Measurements from ENCODE around the gene CANT1. TPM values are rescaled to one million over a fixed set of nuclear protein-coding genes. Genes with fewer than 3 reads are reported as not detected.

The CANT1 gene
- 53.5 TPM for polyA plus RNA-seq (2013, experiment 1 of 2)
- polyA plus RNA-seq (2013, experiment 2 of 2) = 41.4 TPM

GRCh38 chr17:79009397-79010303 lies at the start of gene CANT1:
CANT1 (minus strand) TSS chr17:79009764; CDS start chr17:78997622, 12,142 bp downstream.
- peak within 1 kb of the TSS; percentile 76 for H3K4me3 ChIP-seq (ENCODE audit: extremely low read depth, insufficient read depth, low read length, poor library complexity, severe bottlenecking)
- no peak within 1 kb of the TSS for H3K27ac ChIP-seq (ENCODE audit: low read depth, low read length, severe bottlenecking)
- H3K9me3 ChIP-seq (ENCODE audit: control insufficient read depth, low read length) = peaks cover 23% of the 10 kb centered on the region
- peaks cover 16% of the 10 kb centered on the region for H3K36me3 ChIP-seq (ENCODE audit: control insufficient read depth, insufficient read depth, low read length)
- WGBS, 2 experiments (ENCODE audit: insufficient coverage in 2 of 2) = 3 to 6% methylated on average over 44 to 57 of the region's 73 CpGs
- no peaks in the 10 kb centered on the region for H3K4me1 ChIP-seq (ENCODE audit: control insufficient read depth, insufficient read depth, low read length, poor library complexity, severe bottlenecking)

GRCh38 chr17:79057737-79058385 lies 48.3 kb upstream of the CANT1 start:
- no peak overlapping the region for H3K4me3 ChIP-seq (ENCODE audit: extremely low read depth, insufficient read depth, low read length, poor library complexity, severe bottlenecking)
- H3K9me3 ChIP-seq (ENCODE audit: control insufficient read depth, low read length) = no peaks in the 10 kb centered on the region
- no peaks in the 10 kb centered on the region for H3K4me1 ChIP-seq (ENCODE audit: control insufficient read depth, insufficient read depth, low read length, poor library complexity, severe bottlenecking)
- 85 to 86% methylated on average over 10 of the region's 10 CpGs for WGBS, 2 experiments (ENCODE audit: insufficient coverage in 2 of 2)
- no peak overlapping the region for H3K27ac ChIP-seq (ENCODE audit: low read depth, low read length, severe bottlenecking)
- no peaks in the 10 kb centered on the region for H3K36me3 ChIP-seq (ENCODE audit: control insufficient read depth, insufficient read depth, low read length)

GRCh38 chr17:79055197-79055596 lies 45.6 kb upstream of the CANT1 start:
- 89 to 97% methylated on average over 3 to 4 of the region's 5 CpGs for WGBS, 2 experiments (ENCODE audit: insufficient coverage in 2 of 2)
- Histone ChIP-seq H3K4me3 (ENCODE audit: extremely low read depth, insufficient read depth, low read length, poor library complexity, severe bottlenecking) (no peak overlapping the region), H3K27ac (ENCODE audit: low read depth, low read length, severe bottlenecking) (no peak overlapping the region), H3K9me3 (ENCODE audit: control insufficient read depth, low read length) (no peaks in the 10 kb centered on the region), H3K36me3 (ENCODE audit: control insufficient read depth, insufficient read depth, low read length) (no peaks in the 10 kb centered on the region), H3K4me1 (ENCODE audit: control insufficient read depth, insufficient read depth, low read length, poor library complexity, severe bottlenecking) (no peaks in the 10 kb centered on the region)

- no peaks in the 10 kb centered on the region for H3K36me3 ChIP-seq (ENCODE audit: control insufficient read depth, insufficient read depth, low read length)
- H3K27ac ChIP-seq (ENCODE audit: low read depth, low read length, severe bottlenecking) = no peak overlapping the region
- WGBS, 2 experiments (ENCODE audit: insufficient coverage in 2 of 2) = 86% methylated on average over 1 of the region's 2 CpGs; no CpG with 5 or more reads in 1 of the 2 experiments
- no peak overlapping the region for H3K4me3 ChIP-seq (ENCODE audit: extremely low read depth, insufficient read depth, low read length, poor library complexity, severe bottlenecking)
- no peaks in the 10 kb centered on the region for H3K9me3 ChIP-seq (ENCODE audit: control insufficient read depth, low read length)
- H3K4me1 ChIP-seq (ENCODE audit: control insufficient read depth, insufficient read depth, low read length, poor library complexity, severe bottlenecking) = no peaks in the 10 kb centered on the region
Observed at GRCh38 chr17:79054200-79054960, 44.8 kb upstream of the CANT1 start.

- Histone ChIP-seq H3K36me3 (ENCODE audit: control insufficient read depth, insufficient read depth, low read length) (no peaks in the 10 kb centered on the region), H3K9me3 (ENCODE audit: control insufficient read depth, low read length) (no peaks in the 10 kb centered on the region), H3K27ac (ENCODE audit: low read depth, low read length, severe bottlenecking) (no peak overlapping the region), H3K4me3 (ENCODE audit: extremely low read depth, insufficient read depth, low read length, poor library complexity, severe bottlenecking) (no peak overlapping the region), H3K4me1 (ENCODE audit: control insufficient read depth, insufficient read depth, low read length, poor library complexity, severe bottlenecking) (no peaks in the 10 kb centered on the region)
- 100% methylated on average over 1 to 2 of the region's 2 CpGs for WGBS, 2 experiments (ENCODE audit: insufficient coverage in 2 of 2)
Observed at GRCh38 chr17:79053251-79053925, 43.8 kb upstream of the CANT1 start.

GRCh38 chr17:79052131-79052530 lies 42.6 kb upstream of the CANT1 start:
- H3K4me1 ChIP-seq (ENCODE audit: control insufficient read depth, insufficient read depth, low read length, poor library complexity, severe bottlenecking) = no peaks in the 10 kb centered on the region
- no peak overlapping the region for H3K4me3 ChIP-seq (ENCODE audit: extremely low read depth, insufficient read depth, low read length, poor library complexity, severe bottlenecking)
- no CpG with 5 or more reads among the region's 1 CpG for WGBS, 2 experiments (ENCODE audit: insufficient coverage in 2 of 2)
- H3K36me3 ChIP-seq (ENCODE audit: control insufficient read depth, insufficient read depth, low read length) = no peaks in the 10 kb centered on the region
- H3K9me3 ChIP-seq (ENCODE audit: control insufficient read depth, low read length) = no peaks in the 10 kb centered on the region
- H3K27ac ChIP-seq (ENCODE audit: low read depth, low read length, severe bottlenecking) = no peak overlapping the region

GRCh38 chr17:79051306-79051705 lies 41.7 kb upstream of the CANT1 start:
- 69 to 85% methylated on average over 4 to 6 of the region's 6 CpGs for WGBS, 2 experiments (ENCODE audit: insufficient coverage in 2 of 2)

GRCh38 chr17:79050551-79050950 lies 41.0 kb upstream of the CANT1 start:
- H3K27ac ChIP-seq (ENCODE audit: low read depth, low read length, severe bottlenecking) = no peak overlapping the region
- H3K4me1 ChIP-seq (ENCODE audit: control insufficient read depth, insufficient read depth, low read length, poor library complexity, severe bottlenecking) = no peaks in the 10 kb centered on the region
- H3K4me3 ChIP-seq (ENCODE audit: extremely low read depth, insufficient read depth, low read length, poor library complexity, severe bottlenecking) = no peak overlapping the region
- no peaks in the 10 kb centered on the region for H3K9me3 ChIP-seq (ENCODE audit: control insufficient read depth, low read length)
- 89 to 96% methylated on average over 5 to 6 of the region's 6 CpGs for WGBS, 2 experiments (ENCODE audit: insufficient coverage in 2 of 2)
- H3K36me3 ChIP-seq (ENCODE audit: control insufficient read depth, insufficient read depth, low read length) = no peaks in the 10 kb centered on the region

More at GRCh38 chr17:79051306-79051705, 41.7 kb upstream of the CANT1 start:
- Histone ChIP-seq H3K27ac (ENCODE audit: low read depth, low read length, severe bottlenecking) (no peak overlapping the region), H3K4me1 (ENCODE audit: control insufficient read depth, insufficient read depth, low read length, poor library complexity, severe bottlenecking) (no peaks in the 10 kb centered on the region), H3K4me3 (ENCODE audit: extremely low read depth, insufficient read depth, low read length, poor library complexity, severe bottlenecking) (no peak overlapping the region), H3K36me3 (ENCODE audit: control insufficient read depth, insufficient read depth, low read length) (no peaks in the 10 kb centered on the region), H3K9me3 (ENCODE audit: control insufficient read depth, low read length) (no peaks in the 10 kb centered on the region)

GRCh38 chr17:79049821-79050220 lies 40.3 kb upstream of the CANT1 start:
- no peak overlapping the region for H3K27ac ChIP-seq (ENCODE audit: low read depth, low read length, severe bottlenecking)
- 92% methylated on average over 9 of the region's 11 CpGs for WGBS, 2 experiments (ENCODE audit: insufficient coverage in 2 of 2)
- H3K36me3 ChIP-seq (ENCODE audit: control insufficient read depth, insufficient read depth, low read length) = no peaks in the 10 kb centered on the region
- H3K4me1 ChIP-seq (ENCODE audit: control insufficient read depth, insufficient read depth, low read length, poor library complexity, severe bottlenecking) = no peaks in the 10 kb centered on the region
- no peak overlapping the region for H3K4me3 ChIP-seq (ENCODE audit: extremely low read depth, insufficient read depth, low read length, poor library complexity, severe bottlenecking)
- H3K9me3 ChIP-seq (ENCODE audit: control insufficient read depth, low read length) = no peaks in the 10 kb centered on the region

All from mesodermal cell (in vitro differentiated cells).